Stimulated activated naive CD4-positive, alpha-beta T cell (primary cell): Measurements from ENCODE around the gene ZDHHC14.

Source experiments
- DNase-seq, 6 experiments: peaks; one replicate each; lab custom pipeline; 2025; lab: John Stamatoyannopoulos, UW

Gene ZDHHC14

GRCh38 chr6:157493173-157493572 is 112.2 kb downstream of the ZDHHC14 start:
- no peak for DNase-seq

GRCh38 chr6:157493576-157493975 is 112.6 kb downstream of the ZDHHC14 start:
- DNase-seq, result no peak

GRCh38 chr6:157494132-157494710 is 113.2 kb downstream of the ZDHHC14 start:
- no peak for DNase-seq

- no peak for DNase-seq
These were observed 115.6 kb downstream of the ZDHHC14 start for GRCh38 chr6:157496534-157497095.

- no peak for DNase-seq
These were observed 116.6 kb downstream of the ZDHHC14 start for GRCh38 chr6:157497579-157497978.

GRCh38 chr6:157498817-157499216 is 117.8 kb downstream of the ZDHHC14 start:
- no peak for DNase-seq

GRCh38 chr6:157500022-157500421 is 119.0 kb downstream of the ZDHHC14 start:
- no peak for DNase-seq

GRCh38 chr6:157503018-157503747 is 122.2 kb downstream of the ZDHHC14 start:
- DNase-seq, result no peak

GRCh38 chr6:157505912-157506491 is 125.0 kb downstream of the ZDHHC14 start:
- no peak for DNase-seq

- peak in 3 of 6 experiments; percentile 3 to 26 (median 4) for DNase-seq
These were observed 129.6 kb downstream of the ZDHHC14 start for GRCh38 chr6:157510323-157511188.

GRCh38 chr6:157511682-157512381 is 130.8 kb downstream of the ZDHHC14 start:
- DNase-seq, result no peak

GRCh38 chr6:157512382-157512682 is 131.3 kb downstream of the ZDHHC14 start:
- DNase-seq, result no peak

GRCh38 chr6:157513004-157513603 is 132.1 kb downstream of the ZDHHC14 start:
- no peak for DNase-seq

GRCh38 chr6:157513619-157514485 is 132.9 kb downstream of the ZDHHC14 start:
- no peak for DNase-seq

GRCh38 chr6:157514659-157515496 is 133.9 kb downstream of the ZDHHC14 start:
- no peak for DNase-seq

GRCh38 chr6:157516319-157517026 is 135.5 kb downstream of the ZDHHC14 start:
- no peak for DNase-seq

- no peak for DNase-seq
These were observed 136.8 kb downstream of the ZDHHC14 start for GRCh38 chr6:157517601-157518359.
